Measurements from ENCODE around the gene OPCML.

DNA sequence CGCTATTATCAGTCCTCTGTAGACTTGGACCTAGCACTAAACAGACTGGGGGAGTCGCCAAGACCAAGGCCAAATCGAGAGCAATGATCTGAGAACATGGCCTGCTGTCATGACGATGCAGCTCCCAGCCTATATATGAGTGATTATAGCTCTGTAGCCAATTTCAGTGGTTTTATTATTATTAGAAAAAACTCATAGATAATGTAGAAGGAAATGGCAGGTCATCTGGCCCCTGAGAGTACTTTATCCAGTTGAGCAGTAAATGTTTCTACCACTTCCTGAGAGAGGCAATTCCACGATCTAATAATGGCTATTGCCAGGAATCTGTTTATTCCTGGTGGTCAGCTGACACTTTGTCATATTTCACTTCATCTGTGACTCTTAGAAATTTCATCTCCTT lies 666.7 kb downstream of the OPCML start:
- TF ChIP-seq, protein P1, sequence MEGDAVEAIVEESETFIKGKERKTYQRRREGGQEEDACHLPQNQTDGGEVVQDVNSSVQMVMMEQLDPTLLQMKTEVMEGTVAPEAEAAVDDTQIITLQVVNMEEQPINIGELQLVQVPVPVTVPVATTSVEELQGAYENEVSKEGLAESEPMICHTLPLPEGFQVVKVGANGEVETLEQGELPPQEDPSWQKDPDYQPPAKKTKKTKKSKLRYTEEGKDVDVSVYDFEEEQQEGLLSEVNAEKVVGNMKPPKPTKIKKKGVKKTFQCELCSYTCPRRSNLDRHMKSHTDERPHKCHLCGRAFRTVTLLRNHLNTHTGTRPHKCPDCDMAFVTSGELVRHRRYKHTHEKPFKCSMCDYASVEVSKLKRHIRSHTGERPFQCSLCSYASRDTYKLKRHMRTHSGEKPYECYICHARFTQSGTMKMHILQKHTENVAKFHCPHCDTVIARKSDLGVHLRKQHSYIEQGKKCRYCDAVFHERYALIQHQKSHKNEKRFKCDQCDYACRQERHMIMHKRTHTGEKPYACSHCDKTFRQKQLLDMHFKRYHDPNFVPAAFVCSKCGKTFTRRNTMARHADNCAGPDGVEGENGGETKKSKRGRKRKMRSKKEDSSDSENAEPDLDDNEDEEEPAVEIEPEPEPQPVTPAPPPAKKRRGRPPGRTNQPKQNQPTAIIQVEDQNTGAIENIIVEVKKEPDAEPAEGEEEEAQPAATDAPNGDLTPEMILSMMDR (IDR thresholded peaks at IDR 0.05), result no peak
- no peak for TF ChIP-seq EZH2 (IDR thresholded peaks at IDR 0.05; ENCODE audit: borderline replicate concordance, insufficient read depth, low read depth, low read length, poor library complexity, severe bottlenecking)
